Stimulated activated CD4-positive, alpha-beta T cell treated with anti-CD3 and anti-CD28 coated beads, Interleukin-15, amount 100 ng/mL, for 1 hour (primary cell): Measurements from ENCODE around the gene TOR4A.

Experiments used
- DNase-seq, 2 donors: peaks; one replicate each; pipeline ENCODE4 v3.0.0-alpha.2; 2020; ENCODE audit warnings: low read depth in 1 of 2, low spot score in 1 of 2

Gene TOR4A

DNA sequence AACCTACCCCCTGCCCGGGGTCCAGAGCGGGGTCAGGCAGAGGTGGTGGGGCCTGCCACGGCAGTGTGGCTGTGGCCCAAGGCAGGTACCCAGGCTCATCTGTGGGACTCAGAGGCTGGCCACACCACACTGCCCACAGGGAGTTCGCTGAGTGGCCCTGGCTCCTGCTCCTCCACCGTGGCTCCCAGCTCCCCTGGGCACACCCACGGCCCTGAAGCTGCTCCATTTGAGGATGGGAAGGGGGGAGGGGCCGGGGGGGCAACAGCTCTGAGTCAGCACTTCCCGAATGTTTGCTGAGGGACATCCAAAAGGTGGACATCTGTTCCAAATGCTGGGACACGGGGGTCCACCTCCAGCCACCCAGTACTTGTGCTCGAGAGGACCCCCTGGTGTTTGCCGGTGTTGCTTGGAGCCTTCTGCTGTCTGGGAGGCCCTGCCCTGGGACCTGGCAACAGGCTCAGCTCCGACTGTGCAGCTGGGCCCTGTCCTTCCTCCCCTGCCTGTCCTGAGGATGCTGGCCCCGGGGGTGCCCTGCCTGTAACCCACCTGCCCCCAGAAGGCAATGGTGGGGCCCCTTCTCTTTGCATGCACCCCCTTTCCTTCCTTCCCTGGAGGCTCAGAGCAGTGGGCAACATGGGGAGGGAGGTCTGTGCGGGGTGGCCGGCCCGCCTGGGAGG lies 27.0 kb downstream of the TOR4A start:
- DNase-seq, result no peak

DNA sequence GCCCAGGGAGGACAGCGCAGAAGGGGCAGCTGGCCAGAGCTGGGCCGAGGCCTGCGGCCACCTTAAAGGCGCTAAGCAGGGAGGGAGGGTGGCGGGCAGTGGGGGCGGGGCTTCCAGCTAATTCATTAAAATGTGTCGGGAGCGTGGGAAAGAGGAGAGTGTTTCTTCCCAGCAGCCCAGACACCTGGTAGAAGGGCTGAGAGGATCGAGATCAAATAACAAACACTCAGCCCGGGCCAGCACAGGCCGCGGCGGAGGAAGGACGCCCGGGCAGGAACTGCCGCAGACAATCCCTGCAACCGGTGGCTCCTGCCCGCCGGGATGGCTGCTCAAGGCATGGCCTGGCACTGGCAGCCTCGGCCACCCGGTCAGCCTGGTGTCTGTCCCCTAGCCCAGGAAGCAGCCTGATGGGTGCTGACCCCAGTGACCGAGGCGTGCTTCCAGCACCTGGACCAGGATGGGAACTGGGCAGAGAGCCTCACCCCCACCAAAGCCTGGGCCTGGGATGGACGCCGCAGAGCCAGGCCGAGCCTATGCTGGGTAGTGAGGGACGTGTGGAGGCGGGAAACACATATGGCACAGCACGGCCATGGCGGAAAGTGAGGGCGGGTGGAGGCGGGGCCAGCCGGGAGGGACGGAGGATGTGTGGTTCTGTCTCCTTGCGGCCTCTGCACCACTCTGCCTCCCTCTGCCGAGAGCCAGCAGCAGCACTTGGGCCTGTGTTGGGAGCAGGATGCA lies 27.7 kb downstream of the TOR4A start:
- DNase-seq, result peak in 1 of 2 donors; percentile 45

DNA sequence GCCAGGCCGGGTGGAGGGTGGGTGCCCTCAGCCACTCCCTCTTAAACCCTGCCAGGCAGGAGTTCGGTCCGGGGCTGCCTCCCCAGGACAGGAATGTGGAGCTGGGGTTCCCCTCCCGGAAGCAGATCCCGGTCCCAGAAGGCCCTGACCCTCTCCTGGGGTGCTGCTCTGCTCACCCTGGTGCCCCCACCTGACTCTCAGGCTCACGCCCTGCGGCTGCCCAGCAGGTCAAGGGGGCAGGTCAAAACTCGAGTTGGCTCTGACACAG lies 28.2 kb downstream of the TOR4A start:
- no peak for DNase-seq

DNA sequence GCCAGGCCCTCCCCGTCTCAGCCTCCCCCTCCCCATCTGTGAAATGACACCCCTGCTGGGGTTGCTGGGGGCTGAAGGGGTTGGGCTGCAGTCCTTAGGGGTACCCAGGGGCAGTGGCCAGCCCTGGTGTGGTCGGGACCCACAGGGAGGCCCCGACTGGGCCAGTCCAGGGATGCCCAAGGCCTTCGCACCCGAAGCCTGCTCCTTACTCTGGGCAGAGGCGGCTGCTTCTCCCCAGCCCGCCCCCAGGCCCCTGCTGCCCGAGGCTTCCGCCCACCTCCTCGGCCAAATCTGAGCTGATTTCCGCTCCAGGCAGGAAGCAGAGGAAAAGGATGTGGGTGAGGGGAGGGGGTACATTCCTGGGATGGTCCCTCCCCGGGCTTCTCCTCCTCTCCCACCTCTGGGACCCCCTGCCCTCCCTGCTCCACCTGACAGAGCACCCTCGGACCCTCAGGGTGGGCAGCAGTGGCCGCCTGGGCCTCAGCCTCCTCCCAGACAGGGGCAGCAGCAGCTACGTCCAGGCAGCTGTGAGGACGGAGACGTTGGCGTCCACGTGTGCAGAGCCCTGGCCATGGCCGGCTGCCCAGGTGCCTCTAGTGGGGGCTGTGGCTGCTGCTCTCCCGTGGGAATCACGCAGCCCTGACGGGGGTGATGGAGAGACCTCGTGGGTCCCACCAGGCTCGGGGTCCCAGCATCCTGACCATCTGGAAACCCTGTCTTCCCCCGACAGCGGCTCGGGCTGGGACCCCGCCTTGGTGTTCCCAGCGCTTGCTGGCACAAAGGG lies 28.7 kb downstream of the TOR4A start:
- no peak for DNase-seq

DNA sequence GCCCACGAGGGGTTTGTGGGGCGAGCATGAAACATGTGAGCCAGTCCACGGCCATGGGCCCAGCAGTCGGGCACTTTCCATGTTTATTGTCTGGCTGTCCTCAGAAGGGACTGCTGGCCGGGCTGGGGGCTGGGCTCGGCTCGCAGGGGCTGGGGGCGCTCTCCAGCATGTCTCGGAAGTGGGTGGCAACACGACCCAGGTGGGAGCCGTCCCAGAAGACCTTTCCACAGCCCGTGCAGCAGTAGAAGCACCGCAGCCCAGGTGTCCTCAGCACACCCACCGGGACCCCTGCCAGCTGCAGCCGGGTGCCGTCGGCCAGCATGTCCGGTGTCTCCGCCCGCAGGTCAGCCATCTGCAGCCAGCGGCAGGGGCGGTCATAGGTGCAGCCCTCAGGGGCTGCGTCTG lies 29.3 kb downstream of the TOR4A start:
- no peak for DNase-seq

DNA sequence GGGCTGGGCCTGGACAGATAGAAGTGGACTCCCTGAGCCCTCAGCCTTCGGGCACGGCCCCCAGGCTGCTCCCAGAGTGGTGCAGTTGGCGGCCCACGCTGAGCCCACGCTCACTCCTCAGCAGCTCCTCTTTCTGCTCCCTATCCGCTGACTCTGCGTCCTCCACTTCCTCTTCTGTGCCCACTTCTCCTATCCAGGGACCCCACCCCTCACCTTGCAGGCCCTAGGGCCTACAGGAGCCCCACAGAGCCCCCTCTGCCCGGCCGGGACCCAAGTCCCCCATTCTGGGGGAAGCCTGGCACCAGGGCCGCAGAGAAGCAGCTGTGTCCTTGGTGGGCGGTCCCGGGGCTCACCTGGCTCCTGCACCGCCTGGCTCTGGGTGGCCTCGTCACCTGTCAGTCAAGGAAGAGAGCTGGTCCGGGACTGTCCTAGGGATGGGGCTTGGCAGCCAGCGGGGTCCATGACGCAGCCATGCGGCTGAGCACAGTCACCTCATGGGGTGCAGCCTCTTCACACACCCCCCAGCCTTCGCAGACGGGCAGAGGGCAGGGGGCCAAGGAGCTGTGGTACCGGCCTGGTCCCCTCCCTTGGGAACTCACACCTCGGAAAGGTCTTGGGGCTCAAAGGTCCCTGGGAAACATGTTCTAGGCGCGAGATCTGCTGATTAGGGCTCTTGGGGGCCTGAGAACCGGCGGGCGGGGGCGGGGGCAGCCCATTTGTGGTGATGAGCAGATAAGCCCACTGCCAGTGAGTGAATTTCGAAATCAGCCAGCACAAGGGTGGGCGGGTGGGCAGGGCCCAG lies 29.9 kb downstream of the TOR4A start:
- no peak for DNase-seq

DNA sequence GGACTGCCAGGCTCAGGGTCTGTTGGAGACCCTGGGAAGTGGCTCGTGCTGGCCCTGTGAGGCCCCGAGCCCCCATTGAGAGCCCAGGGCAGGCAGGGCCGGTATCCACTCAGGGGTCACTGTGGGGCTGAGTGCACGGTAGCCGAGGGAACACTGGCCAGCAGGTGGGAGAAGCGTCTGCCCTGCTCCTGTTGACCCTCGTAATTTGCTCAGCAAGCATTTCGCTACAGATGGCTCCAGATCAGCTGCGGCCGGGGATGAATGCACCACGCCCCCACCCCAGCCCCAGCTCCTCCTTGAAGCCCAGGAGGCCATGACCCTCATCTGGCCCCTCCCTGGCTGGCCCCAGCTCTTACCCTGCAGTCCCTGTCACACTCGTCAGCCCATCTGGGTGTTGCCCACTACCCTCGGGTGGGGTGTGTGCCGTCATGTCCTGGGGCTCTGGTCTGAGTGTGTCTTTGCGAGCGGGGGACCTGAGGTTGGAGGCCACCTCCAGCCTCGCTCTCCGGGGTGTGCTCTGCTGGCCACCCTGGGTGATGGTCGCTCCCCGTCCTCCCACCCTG lies 30.6 kb downstream of the TOR4A start:
- DNase-seq, result no peak

DNA sequence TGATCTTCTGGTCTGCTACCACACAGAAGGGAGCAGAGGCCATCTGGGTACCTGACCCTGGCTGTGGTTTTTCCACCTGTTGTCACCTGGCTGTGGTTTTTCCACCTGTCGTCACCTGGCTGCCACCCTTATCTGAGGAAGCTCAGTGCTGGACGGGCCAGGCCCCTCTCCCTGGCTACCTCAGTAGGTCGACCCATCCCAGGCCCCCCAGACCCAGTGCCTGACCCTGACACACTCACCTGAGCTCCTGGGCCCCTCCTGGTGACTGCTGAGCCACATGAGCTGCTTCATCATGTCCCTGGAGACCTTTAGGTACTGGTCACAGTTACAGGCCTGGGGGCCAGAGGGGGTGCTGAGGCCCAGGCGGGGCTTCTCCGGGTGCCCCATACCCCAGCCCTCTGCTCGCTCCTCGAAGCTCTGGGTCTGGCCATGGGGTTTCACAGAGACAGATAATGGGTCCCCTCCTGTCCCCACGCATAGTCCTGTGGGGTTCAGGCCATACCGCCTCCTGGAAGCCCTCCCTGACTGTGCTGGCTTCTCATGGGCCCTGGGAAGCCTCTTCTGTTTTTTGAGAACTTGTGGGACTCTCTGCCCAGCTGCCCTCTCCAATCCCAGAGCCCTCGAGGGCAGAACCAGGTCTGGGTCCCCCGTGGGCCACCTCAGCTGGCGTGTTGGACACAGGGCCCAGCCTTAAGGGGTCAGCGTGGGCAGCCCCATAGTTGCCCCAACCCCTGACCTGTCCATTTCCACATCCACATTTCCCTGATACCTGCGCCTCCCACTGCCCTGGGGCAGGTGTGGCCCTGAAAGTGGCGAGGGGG lies 32.1 kb downstream of the TOR4A start:
- no peak for DNase-seq

DNA sequence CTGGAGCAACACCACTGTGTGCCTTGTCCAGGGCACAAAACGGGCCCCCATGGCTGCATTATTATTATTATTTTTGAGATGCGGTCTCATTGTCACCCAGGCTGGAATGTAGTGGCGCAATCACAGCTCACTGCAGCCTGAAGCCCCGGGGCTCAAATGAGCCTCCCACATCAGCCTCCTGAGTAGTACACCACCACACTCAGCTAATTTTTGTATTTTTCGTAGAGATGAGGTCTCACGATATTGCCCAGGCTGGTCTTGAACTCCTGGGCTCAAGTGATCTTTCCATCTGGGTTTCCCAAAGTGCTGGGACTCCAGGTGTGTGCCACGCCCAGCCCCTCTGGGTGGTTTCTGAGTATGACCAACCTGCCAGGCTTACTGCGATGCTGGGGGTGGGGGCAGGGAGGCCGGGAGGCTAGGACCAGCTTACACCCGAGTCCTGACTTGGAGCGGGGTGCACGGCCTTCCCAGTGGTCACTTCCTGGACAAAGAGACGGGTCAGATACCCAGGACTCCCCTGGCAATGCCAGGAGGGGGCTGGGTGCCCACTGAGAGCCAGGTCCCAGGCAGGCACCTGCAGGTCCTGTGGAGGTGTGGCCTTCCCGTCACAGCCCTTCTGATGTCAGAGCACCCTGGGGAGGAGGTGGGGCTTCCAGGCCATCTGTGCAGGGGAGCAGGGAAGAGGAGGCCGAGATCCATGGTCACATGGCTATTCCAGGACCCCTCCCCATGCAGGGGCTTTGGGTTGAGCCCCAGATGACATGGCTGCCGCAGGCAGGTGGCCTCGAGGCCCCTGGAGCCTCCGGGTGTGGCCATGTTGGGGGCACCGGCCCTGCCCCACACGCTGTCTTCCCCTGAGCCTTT lies 32.9 kb downstream of the TOR4A start:
- DNase-seq, result no peak

DNA sequence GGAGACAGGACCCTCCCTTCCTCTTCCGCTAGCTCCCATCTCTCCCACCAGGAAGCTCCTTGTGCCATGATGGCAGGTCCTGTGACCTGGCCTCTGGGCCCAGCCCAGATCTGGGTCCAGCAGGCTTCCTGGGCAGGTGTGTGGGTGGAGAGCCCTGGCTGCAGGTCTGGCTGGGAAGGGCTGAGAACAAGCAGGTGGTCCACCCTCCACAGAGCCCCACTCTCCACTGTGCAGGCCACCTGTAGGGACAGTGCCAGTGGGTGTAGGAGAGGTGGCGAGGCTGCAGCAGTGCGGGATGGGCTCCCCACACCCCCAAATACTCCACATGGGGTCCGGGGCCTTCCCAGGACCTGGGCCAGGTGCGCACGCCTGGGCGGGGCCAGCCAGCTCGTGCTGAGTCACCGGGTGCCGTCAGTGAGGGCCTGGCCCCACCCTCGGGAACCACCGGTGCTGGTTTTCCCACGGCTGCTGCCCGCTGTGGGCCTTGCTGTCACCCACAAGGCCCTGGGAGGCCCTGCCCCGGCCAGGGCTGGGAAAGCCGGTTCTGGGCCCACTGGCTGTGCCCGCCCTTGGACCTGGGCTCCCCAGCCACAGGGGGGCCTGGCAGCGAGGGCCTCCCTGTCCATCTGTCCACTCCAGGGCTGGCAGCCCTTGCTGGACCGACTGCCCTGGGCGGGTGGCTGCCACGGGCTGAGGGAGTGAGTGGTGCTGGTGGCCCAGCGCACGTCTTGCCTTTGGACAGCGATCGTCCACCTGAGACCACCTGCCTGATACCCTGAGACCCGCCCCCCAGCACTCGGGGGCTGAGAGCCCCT lies 33.9 kb downstream of the TOR4A start:
- DNase-seq, result no peak

DNA sequence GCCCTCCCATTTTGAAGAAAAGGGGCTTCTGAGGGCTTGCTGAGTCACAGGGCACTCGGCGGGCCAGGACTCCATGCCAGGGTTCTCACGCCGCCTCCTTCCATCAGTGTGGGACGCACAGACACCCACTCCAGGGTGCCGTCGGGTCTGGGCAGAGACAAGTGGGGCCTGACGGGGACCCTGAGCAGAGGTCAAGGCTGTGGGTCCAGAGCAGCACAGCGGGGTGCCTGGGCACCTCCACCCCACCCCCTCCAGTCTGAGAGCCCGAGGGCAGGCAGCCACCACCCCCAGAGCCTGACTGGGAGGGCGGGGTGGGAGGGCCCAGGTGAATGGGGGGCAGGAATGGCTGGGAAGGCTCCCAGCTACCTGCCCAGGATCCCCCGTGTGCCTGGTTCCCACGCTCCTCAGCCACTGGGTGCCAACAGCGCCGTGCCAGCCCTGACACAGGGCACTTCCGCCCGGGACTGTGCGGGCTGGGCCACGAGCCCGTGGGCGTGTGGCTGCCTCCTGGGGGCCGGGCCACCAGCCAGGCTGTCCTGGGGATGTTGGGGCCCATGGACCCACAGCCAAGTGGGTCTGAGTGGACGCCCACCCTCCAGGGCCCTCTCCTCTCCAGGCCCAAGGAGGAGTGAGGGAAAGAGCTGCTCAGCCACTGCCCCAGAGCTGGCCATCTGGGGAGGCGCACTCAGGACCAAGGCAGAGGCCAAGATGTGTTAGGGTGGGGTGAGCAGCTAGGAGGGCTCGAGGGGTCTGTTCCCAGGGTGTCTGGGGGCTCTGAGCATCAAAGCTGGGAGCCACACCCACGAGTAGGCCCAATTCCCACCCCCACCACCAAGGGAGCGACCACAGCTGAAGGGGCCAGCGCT lies 34.7 kb downstream of the TOR4A start:
- no peak for DNase-seq

DNA sequence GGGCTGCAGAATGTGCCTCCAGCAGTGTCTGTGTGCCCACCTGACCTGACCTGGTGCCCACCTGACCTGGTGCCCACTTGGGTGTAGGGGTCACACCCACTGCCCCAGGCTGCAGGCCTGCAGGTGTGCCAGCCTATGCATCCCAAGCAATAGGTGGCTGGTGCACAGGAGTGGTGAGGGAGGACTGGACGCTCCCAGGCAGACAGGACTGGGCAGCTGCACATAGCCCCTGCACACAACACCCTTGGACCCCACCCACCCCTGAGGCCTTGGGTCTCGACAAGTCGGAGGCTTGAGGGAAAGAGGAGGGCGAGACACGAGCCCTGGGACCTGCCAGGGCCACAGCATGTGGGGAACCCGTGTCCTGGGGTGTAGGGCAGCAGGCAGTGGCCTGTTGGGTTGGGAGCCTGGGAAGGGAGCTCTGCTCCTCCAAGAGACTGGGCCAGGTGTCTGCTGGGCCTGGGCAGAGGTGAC lies 35.4 kb downstream of the TOR4A start:
- no peak for DNase-seq

DNA sequence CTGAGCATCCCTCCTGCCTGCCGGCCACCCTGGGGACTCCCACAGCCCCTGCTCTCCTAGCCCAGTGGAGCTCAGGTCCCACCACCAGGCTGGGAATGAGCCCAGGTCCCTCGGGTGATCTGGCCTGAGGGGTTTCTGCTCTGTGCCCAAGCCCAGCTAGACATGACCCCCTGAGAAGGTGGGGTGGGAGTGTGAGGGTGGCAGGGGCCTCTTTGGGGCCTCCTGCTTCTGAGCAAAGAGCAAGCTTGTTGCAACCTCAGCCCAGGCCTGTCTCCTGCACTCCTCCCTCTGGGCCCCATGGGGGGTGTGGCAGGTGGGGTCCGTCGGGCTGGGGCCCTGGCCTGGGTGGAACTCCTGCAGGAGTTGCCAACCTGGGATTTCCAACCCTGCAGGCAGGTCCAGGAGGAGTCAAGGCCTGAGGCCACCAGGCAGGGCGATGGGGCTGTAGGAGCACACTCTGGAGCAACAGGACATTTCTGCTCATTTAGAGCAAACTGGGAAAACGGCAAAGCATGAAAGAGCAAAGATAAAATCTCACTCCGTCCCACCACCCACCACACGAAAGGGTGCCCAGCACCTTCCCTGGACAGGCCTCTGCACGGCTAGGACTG lies 35.9 kb downstream of the TOR4A start:
- DNase-seq, result no peak

DNA sequence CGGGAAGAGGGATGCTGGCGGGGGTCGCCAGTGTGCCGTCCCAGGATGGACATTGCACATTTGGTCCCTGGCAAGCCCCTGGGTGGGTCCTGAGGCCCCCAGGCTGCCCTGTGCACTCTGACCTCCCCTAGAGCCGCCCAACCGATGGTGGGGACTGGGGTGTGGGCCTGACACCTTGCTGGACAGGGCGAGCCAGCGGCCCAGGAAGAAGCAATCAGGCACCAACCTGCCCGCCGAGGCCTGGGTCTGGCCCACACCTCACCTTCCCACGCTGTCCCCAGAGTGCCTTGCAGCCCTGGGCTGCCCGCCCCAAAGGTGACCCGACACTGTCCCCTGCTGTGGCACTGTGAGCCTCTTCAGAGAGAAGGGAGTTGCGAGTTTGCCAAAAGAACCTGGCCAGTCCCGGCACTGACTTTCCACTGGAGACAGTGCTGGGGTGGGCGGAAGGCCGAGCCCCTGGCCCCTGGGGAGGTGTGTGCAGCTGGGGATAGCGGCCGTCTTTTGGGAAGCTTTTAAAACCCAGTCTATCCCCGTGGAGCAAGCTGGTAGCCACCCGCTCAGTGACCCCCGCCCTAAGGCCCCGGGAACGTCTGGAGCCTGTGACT lies 36.5 kb downstream of the TOR4A start:
- no peak for DNase-seq

DNA sequence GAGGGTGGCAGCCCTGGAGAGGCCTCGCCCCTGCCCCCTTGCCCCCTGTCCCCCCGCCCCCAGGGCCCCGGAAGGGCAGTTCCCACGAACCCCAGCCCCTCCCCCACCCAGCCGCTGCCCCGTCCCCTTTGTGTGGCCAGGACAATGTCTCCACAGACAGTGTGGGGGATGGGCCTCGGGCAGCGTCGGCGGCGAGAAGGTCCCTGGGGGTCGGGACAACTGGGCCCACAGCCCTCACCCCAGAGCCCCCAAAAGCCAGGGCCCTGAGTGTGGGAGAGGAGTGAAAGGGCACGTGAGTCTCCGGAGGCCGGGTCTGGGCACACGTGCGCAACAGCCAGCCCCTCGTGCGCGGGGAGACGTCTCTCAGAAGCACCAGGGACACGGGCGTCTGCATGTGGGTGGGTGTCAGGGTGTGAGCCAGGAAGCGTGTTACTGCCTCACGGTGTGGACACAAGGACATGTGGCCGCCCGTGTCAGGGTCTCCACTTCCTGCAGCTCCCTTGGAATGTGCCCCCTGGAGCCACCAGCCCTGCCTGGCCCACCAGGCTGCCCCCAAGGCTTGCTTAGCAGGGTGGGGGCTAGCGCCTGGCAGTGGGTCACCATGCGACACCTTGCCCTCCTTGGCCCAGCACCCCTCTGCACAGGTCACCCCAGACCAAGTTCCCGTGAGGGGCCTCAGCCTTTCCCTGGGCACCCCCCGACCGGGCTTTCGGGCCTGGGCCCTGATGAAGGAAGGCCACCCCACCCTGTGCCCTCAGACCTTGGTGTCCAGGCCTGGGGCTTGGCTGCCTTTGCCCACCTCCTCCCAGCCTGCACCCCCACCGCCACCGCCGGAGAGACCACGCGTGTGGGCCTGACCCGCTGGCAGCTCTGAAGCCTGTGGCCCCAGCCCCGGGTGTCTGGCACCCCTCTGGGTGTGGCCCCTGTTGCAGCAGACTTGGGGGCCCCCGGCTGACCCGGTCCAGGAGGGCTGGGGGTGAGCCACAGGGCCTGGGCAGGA lies 37.3 kb downstream of the TOR4A start:
- no peak for DNase-seq
